HG03558 (cell line): Measurements from ENCODE around the gene LYRM4.
"Not testable (repeated sequence)": the region's sequence is repeated elsewhere in the genome, so short reads cannot be mapped to it uniquely, and the experiment has no call there.

ENCODE experiments used
- ATAC-seq: cut with Tn5 transposase; IDR thresholded peaks from one replicate; pipeline ENCODE4 v1.9.1; 2021; ENCODE audit warnings: moderate number of reproducible peaks; ENCODE audit not compliant: unreplicated experiment; ENCODE audit errors: extremely low read depth

LYRM4 gene

GRCh38 chr6:5127106-5127687, 133.6 kb downstream of the LYRM4 start:
- ATAC-seq = no peak

GRCh38 chr6:5126214-5126613, 134.5 kb downstream of the LYRM4 start:
- no peak for ATAC-seq

- ATAC-seq = no peak
These were observed 135.4 kb downstream of the LYRM4 start for GRCh38 chr6:5125152-5126006.

- ATAC-seq = no peak
These were observed 136.2 kb downstream of the LYRM4 start for GRCh38 chr6:5124526-5124925.

GRCh38 chr6:5123296-5124143, 137.2 kb downstream of the LYRM4 start:
- no peak for ATAC-seq

GRCh38 chr6:5122504-5123112, 138.1 kb downstream of the LYRM4 start:
- no peak for ATAC-seq

- ATAC-seq = no peak
These were observed 138.8 kb downstream of the LYRM4 start for GRCh38 chr6:5121956-5122355.

- ATAC-seq = no peak
These were observed 139.3 kb downstream of the LYRM4 start for GRCh38 chr6:5121479-5121878.

GRCh38 chr6:5120543-5120942, 140.2 kb downstream of the LYRM4 start:
- ATAC-seq = not testable (repeated sequence)

GRCh38 chr6:5120011-5120410, 140.7 kb downstream of the LYRM4 start:
- ATAC-seq = no peak

- no peak for ATAC-seq
These were observed 141.4 kb downstream of the LYRM4 start for GRCh38 chr6:5119090-5119951.

GRCh38 chr6:5116243-5116991, 144.3 kb downstream of the LYRM4 start:
- no peak for ATAC-seq

- ATAC-seq = no peak
These were observed 145.6 kb downstream of the LYRM4 start for GRCh38 chr6:5115168-5115567.

GRCh38 chr6:5113096-5113495, 147.7 kb downstream of the LYRM4 start:
- no peak for ATAC-seq

GRCh38 chr6:5112066-5112799, 148.5 kb downstream of the LYRM4 start:
- ATAC-seq = no peak

GRCh38 chr6:5111626-5112025, 149.1 kb downstream of the LYRM4 start:
- no peak for ATAC-seq

- ATAC-seq = no peak
These were observed 150.5 kb downstream of the LYRM4 start for GRCh38 chr6:5110246-5110645.

GRCh38 chr6:5109436-5109835, 151.3 kb downstream of the LYRM4 start:
- no peak for ATAC-seq
